Amniotic epithelial cell (primary cell): ENCODE measurements around the gene CAPNS1.
"Not testable (repeated sequence)": the region's sequence is repeated elsewhere in the genome, so short reads cannot be mapped to it uniquely, and the experiment has no call there.

Experiments used
- DNase-seq: peaks from one replicate; pipeline ENCODE4 v3.0.0-alpha.2; 2010; ENCODE audit warnings: low read depth

The CAPNS1 gene

DNA sequence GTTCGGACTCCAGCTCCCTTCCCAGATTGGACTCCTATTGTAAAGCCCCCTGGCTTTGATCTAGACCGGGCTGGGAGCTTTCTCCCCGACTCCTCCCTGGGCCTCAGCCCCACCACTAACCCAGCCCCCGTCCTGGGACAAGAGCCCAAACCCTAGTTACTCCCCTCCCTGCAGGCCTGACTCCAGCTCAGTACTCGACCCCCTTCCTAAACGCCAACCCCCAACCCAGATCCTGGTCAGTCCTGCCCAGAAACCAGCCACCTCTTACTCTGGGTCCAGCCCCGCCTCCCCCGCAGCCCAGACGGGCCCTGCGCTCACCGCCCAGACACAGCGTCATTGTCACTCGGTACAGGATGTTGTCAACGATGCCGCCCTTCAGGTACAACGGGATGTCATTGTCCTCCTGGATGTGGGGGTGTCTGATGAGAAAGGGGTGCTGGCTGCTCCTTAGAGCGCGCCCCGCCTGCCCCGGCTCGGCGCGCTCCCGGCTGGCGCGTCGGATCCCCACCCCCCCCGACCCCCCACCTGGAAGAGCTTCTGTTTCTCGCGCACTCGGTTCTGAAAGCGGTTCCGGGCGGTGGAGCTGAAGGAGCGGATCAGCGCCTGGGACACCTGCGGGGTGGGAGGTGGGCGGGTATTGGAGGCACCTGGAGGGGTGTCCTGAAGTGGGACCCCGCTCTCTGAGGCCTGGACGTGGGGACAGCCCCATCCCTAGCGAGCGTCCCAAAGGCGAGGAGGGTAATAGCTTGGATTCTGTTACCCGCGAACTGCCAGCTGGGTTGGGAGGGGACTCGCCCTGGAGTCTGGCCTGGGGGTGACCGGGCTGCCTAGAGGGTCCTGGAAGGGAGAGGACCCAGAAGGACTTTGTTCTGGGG, 11.5 kb downstream of the CAPNS1 start:
- no peak for DNase-seq

GRCh38 chr19:36152019-36152351, 12.1 kb downstream of the CAPNS1 start:
- no peak for DNase-seq

DNA sequence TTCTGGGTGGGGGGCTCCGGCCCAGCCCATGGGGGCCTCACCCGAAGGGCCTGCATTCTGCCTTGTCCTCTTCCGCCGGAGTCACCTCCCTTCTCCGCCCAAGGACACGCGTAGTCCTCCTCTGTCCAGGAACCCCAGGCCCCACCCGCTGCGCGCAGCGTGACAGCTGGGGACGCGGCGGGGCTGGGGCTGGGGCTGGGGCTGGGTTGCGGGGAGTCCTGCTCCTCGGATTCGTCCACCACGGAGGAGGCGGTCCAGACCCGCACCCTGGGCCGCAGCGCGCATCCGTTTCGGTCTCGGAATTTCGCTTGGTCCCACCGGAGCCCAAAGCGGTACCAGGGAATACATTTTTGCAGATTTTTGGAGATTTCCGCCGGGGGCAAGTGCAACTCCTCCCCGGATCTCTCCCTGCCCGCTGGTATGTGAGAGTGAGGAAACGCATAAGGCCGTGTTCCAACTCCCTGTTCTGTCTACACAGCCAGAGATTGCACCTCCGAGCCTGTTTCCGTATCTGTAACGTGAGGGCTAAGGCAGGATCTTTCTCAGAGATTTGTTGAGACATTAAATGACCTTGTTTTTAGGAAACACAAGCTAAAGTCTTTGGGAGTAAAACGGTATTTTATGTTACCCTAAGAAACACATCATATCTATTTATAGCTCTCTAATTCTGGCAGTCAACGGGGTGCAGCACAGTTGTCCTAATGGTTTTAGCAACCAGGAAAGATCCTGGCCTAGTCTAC, 12.7 kb downstream of the CAPNS1 start, which contains the start of gene COX7A1:
Gene COX7A1 (minus strand): TSS at position 96 of the 740 bp plus-strand sequence. CDS start 40 bp downstream, at position 56.
- peak; percentile 37 for DNase-seq

GRCh38 chr19:36153126-36153525, 13.3 kb downstream of the CAPNS1 start:
- DNase-seq, result no peak

DNA sequence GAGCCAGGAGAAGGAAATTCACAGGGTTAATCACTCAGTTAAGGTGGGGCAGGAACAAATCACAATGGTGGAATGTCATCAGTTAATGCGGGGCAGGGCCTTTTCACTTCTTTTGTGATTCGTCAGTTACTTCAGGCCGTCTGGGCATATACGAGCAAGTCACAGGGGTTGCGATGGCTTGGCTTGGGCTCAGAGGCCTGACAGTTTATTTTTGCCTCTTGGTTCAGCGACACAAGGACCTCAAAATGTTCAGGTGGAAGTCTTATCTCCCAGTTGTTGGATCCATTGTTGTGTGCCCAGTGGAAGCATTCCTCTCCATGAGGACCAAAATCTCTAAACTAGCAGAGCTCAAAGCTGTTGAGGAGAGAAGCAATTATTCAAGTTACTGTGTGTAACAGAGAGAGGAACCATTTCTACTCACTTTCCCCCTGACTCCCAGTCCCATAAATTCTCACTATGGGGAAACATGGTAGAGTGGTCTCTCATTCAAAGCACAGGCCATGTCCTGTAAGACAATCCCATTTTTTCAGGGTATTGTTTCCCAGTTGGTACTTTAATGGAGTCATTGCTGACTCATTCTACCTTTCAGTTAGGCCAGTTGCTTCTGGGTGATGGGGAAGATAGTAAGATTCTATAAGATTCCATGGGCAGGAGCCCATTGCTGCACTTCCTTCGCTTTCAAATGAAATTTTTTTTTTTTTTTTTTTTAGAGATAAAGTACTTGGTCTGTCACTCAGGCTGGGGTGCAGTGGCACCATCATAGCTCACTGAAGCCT, 21.1 kb downstream of the CAPNS1 start:
- DNase-seq, result no peak

- no peak for DNase-seq
Measured at GRCh38 chr19:36163813-36164212, 23.9 kb downstream of the CAPNS1 start.

DNA sequence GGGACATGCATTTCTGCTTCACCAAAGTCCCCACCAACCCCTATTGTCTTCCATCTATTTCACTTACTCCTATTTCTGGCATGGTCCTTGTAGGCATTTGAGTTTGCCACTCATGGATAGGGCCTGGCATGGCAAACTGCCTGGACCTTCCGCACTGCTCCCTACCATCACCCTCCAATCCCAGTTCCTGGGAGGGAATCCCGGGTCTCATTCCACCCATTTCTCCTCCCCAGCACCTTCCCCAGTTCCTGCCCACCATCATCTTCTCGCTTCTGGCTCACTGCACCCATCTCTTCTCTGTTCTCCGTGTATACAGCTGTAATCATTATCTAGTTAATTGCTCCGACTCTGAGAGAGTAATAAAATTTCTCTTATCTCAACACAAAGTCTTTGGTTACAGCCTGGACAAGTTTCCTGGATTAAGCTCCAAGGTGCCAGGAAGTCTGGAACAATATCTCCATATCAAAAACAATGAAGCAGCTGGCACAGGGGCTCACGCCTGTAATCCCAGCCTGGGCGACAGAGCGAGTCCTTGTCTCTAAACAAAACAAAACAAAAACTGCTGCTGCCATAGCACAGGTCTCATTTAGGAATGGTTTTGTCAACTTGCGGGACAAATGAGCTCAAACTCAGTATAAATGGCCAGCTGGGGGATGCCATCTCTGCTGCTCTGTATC, 29.4 kb downstream of the CAPNS1 start:
- DNase-seq, result peak; percentile 27

GRCh38 chr19:36172852-36173251, 33.0 kb downstream of the CAPNS1 start:
- DNase-seq, result no peak

DNA sequence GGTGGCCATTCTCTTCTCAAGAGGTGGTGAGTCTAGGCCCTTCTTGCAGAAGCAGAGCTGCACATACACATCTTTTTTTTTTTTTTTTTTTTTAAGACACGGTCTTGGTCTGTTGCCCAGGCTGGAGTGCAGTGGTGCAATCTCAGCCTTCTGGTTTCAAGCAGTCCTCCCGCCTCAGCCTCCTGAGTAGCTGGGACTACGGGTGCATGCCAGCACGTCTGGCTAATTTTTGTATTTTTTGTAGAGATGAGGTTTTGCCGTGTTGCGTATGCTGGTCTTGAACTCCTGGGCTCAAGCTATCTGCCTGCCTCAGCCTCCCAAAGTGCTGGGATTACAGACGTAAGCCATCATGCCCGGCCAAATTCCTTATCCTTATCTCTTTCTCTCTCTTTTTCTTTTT, 34.0 kb downstream of the CAPNS1 start:
- DNase-seq, result not testable (repeated sequence)

DNA sequence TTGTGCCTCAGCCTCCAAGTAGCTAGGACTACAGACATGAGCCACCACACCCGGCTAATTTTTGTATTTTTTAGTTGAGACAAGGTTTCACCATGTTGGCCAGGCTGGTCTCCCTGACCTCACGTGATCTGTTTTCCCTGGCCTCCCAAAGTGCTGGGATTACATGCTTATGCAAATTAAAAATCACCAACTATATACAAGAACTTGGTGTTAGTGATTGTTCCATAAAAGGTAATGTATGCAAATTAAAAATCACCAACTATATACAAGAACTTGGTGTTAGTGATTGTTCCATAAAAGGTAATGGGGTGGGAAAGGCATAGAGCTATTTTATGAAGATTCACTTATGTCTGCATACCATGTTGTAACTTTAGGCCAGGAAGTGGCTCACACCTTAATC, 39.2 kb downstream of the CAPNS1 start:
- DNase-seq, result not testable (repeated sequence)

- peak; percentile 76 for DNase-seq
Measured at GRCh38 chr19:36182612-36183244, 42.9 kb downstream of the CAPNS1 start.

GRCh38 chr19:36183245-36183628, 43.4 kb downstream of the CAPNS1 start:
- no peak for DNase-seq

DNA sequence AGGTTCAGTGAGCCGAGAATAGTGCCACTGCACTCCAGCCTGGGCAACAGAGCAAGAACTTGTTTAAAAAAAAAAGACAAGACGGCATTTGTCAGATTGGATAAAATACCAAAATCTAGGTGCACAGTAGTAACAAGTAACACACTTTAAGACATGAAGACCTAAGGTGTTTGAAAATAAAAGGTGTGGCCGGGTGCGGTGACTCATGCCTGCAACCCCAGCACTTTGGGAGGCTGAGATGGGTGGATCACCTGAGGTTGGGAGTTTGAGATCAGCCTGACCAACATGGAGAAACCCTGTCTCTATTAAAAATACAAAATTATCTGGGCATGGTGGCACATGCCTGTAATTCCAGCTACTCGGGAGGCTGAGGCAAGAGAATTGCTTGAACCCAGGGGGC, 46.9 kb downstream of the CAPNS1 start:
- not testable (repeated sequence) for DNase-seq

DNA sequence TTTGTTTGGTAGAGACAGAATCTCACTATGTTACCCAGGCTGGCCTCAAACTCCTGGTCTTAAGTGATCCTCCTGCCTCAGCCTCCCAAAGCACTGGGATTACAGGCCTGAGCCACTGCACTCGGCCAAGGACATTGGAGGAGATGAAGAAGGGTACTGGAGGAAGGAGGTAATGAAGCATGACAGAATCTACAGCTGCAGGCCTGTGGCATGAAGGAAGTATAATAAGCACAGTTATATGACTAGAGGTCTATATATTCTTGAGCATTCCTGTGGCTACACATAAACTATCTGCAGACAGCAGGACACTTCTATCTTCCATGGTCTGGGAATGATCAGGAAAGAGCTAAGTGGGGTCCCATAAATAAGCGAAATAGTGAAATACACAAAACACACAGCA, 56.4 kb downstream of the CAPNS1 start:
- DNase-seq, result peak; percentile 8

DNA sequence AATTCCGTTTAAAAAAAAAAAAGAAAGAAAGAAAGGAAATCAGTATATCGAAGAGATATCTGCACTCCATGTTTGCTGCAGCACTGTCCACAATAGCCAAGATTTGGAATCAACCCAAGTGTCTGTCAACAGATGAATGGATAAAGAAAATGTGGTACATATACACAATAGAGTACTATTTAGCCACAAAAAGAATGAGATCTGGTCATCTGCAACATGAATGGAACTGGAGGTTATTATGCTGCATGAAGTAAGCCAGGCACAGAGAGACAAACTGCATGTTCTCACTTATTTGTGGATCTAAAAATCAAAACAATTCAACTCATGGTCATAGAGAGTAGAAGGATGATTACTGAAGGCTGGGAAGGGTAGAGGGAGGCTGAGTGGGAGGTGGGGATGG, 58.3 kb downstream of the CAPNS1 start:
- DNase-seq, result no peak
